ENCODE measurements around the gene APC. TPM values are rescaled to one million over a fixed set of nuclear protein-coding genes. Genes with fewer than 3 reads are reported as not detected.

APC gene
- total and polyA plus RNA-seq, 2 donors from 2014 or later: 2.7 to 44.9 TPM

DNA sequence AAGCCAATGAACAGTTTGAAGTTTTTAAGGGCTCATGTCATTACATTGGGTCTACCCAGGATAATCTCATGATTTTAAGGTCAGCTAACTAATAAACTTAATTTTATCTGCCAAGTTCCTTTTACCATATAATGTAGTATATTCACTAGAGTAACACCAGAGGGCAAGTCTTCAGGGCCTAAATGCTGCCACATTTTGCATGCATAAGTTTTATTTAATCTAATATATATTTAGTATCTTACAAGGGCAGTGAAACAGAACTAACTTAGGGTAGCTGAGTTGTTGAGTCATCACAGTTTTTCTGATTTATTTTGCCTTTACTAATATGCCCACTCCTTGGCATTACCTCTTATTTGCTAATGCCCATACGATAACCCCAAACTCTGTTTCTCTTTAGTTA lies 8.1 kb upstream of the APC start:
- H3K36me3 ChIP-seq (ENCODE audit: control insufficient read depth in 2 of 3, insufficient read depth in 3 of 3, low read length in 3 of 3): no peaks in the 10 kb centered on the region
- no peaks in the 10 kb centered on the region for H3K9me3 ChIP-seq (ENCODE audit: control insufficient read depth in 2 of 3, insufficient read depth in 1 of 3, low read length in 3 of 3)
- no peaks in the 10 kb centered on the region for H3K27me3 ChIP-seq (ENCODE audit: control insufficient read depth, insufficient read depth, low read length)
- H3K27ac ChIP-seq (ENCODE audit: low read depth in 2 of 2, low read length in 2 of 2): no peak overlapping the region
- TF ChIP-seq, protein P1, sequence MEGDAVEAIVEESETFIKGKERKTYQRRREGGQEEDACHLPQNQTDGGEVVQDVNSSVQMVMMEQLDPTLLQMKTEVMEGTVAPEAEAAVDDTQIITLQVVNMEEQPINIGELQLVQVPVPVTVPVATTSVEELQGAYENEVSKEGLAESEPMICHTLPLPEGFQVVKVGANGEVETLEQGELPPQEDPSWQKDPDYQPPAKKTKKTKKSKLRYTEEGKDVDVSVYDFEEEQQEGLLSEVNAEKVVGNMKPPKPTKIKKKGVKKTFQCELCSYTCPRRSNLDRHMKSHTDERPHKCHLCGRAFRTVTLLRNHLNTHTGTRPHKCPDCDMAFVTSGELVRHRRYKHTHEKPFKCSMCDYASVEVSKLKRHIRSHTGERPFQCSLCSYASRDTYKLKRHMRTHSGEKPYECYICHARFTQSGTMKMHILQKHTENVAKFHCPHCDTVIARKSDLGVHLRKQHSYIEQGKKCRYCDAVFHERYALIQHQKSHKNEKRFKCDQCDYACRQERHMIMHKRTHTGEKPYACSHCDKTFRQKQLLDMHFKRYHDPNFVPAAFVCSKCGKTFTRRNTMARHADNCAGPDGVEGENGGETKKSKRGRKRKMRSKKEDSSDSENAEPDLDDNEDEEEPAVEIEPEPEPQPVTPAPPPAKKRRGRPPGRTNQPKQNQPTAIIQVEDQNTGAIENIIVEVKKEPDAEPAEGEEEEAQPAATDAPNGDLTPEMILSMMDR (IDR thresholded peaks at IDR 0.05; ENCODE audit: borderline replicate concordance, extremely low read depth, insufficient read depth): no peak
- intact Hi-C loops (cut with DNase I): no loop called here
- H3K4me3 ChIP-seq (ENCODE audit: low read length in 3 of 3): no peak overlapping the region
- FAIRE-seq: no peak
- DNase-seq: no peak
- H3K9ac ChIP-seq (ENCODE audit: low read length in 3 of 3): no peak overlapping the region
- H3K4me1 ChIP-seq (ENCODE audit: control insufficient read depth in 2 of 3, insufficient read depth in 2 of 3, low read depth in 1 of 3, low read length in 3 of 3): no peaks in the 10 kb centered on the region

DNA sequence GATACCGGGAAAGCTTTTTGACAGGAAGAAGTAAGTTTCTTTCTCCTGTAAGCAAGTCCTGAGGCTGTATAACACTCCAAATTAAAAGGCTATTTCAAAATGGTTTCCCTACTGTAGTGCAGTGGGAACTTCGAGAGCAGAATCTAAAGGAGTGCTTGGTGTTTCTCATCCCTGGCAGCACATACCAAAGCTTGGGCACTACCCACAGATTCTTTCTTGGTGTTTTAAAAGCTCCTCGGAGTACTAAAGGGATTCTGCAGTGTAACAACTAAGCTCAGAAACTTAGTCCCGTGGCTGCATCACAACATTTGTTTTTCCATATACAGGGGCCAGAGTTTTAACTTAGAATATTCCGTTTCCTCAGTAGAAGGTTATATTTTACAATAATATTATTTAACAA lies 5.6 kb upstream of the APC start:
- FAIRE-seq: no peak
- TF ChIP-seq, protein P1 (IDR thresholded peaks at IDR 0.05; ENCODE audit: borderline replicate concordance, extremely low read depth, insufficient read depth): no peak
- intact Hi-C loops (cut with DNase I): no loop called here

DNA sequence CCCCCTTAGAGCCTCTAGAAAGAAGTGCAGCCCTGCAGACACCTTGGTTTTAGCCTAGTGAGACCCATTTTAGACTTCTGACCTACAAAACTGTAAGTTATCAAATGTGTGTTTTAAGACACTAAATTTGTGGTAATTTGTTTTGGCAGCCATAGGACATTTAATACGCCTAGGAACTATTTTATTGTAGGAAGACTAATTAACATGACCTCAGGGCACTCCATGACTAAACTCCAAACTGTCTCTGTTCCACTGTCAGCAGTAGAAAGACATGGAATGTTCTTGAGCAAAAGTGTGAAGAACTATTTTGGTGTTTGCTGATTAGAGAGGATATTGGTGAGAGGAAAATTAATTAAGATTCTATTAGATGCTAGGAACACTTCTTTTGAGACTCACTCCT lies 4.1 kb upstream of the APC start:
- H3K27me3 ChIP-seq (ENCODE audit: control insufficient read depth, insufficient read depth, low read length): no peaks in the 10 kb centered on the region
- DNase-seq (no peak), FAIRE-seq (no peak)

More for the DNA sequence above, 5.6 kb upstream of the APC start:
- H3K27me3 ChIP-seq (ENCODE audit: control insufficient read depth, insufficient read depth, low read length): no peaks in the 10 kb centered on the region
- H3K4me3 ChIP-seq (ENCODE audit: low read length in 3 of 3): no peak overlapping the region
- H3K27ac ChIP-seq (ENCODE audit: low read depth in 2 of 2, low read length in 2 of 2): no peak overlapping the region
- H3K36me3 ChIP-seq (ENCODE audit: control insufficient read depth in 2 of 3, insufficient read depth in 3 of 3, low read length in 3 of 3): no peaks in the 10 kb centered on the region
- no peaks in the 10 kb centered on the region for H3K9me3 ChIP-seq (ENCODE audit: control insufficient read depth in 2 of 3, insufficient read depth in 1 of 3, low read length in 3 of 3)
- no peaks in the 10 kb centered on the region for H3K4me1 ChIP-seq (ENCODE audit: control insufficient read depth in 2 of 3, insufficient read depth in 2 of 3, low read depth in 1 of 3, low read length in 3 of 3)
- DNase-seq: no peak
- H3K9ac ChIP-seq (ENCODE audit: low read length in 3 of 3): no peak overlapping the region

More for the DNA sequence above, 4.1 kb upstream of the APC start:
- intact Hi-C loops (cut with DNase I): no loop called here
- Histone ChIP-seq H3K4me3 (ENCODE audit: low read length in 3 of 3) (no peak overlapping the region), H3K36me3 (ENCODE audit: control insufficient read depth in 2 of 3, insufficient read depth in 3 of 3, low read length in 3 of 3) (no peaks in the 10 kb centered on the region), H3K9ac (ENCODE audit: low read length in 3 of 3) (no peak overlapping the region), H3K9me3 (ENCODE audit: control insufficient read depth in 2 of 3, insufficient read depth in 1 of 3, low read length in 3 of 3) (no peaks in the 10 kb centered on the region), H3K4me1 (ENCODE audit: control insufficient read depth in 2 of 3, insufficient read depth in 2 of 3, low read depth in 1 of 3, low read length in 3 of 3) (peaks cover 0 to 6% (median 2%) of the 10 kb centered on the region in 3 donors), H3K27ac (ENCODE audit: low read depth in 2 of 2, low read length in 2 of 2) (no peak overlapping the region)
- TF ChIP-seq, protein P1 (IDR thresholded peaks at IDR 0.05; ENCODE audit: borderline replicate concordance, extremely low read depth, insufficient read depth): no peak
